Eye (tissue), 1 donor: ENCODE results near the gene LEP.
"Not testable (repeated sequence)": the region's sequence is repeated elsewhere in the genome, so short reads cannot be mapped to it uniquely, and the experiment has no call there.

Experiments
- DNase-seq: peaks from one replicate; pipeline ENCODE4 v3.0.0-alpha.2; 2015

Gene LEP

GRCh38 chr7:128211626-128212025 is 29.5 kb upstream of the LEP start:
- no peak for DNase-seq

- DNase-seq, result no peak
Measured at GRCh38 chr7:128214463-128214862, 26.6 kb upstream of the LEP start.

GRCh38 chr7:128215281-128215680 is 25.8 kb upstream of the LEP start:
- no peak for DNase-seq

GRCh38 chr7:128215739-128216138 is 25.3 kb upstream of the LEP start:
- DNase-seq, result no peak

- DNase-seq, result no peak
Measured at GRCh38 chr7:128217030-128217805, 23.9 kb upstream of the LEP start.

- peak; percentile 35 for DNase-seq
Measured at GRCh38 chr7:128217967-128218652, 23.0 kb upstream of the LEP start.

GRCh38 chr7:128219636-128220035 is 21.4 kb upstream of the LEP start:
- no peak for DNase-seq

- DNase-seq, result no peak
Measured at GRCh38 chr7:128221929-128222403, 19.1 kb upstream of the LEP start.

- no peak for DNase-seq
Measured at GRCh38 chr7:128226132-128226980, 14.7 kb upstream of the LEP start.

GRCh38 chr7:128227271-128227670 is 13.8 kb upstream of the LEP start:
- no peak for DNase-seq

GRCh38 chr7:128231021-128231420 is 10.1 kb upstream of the LEP start:
- DNase-seq, result no peak

- DNase-seq, result no peak
Measured at GRCh38 chr7:128231677-128232076, 9.4 kb upstream of the LEP start.

GRCh38 chr7:128233471-128233870 is 7.6 kb upstream of the LEP start:
- no peak for DNase-seq

- no peak for DNase-seq
Measured at GRCh38 chr7:128234476-128235026, 6.5 kb upstream of the LEP start.

GRCh38 chr7:128235471-128235870 is 5.6 kb upstream of the LEP start:
- DNase-seq, result peak; percentile 55

- no peak for DNase-seq
Measured at GRCh38 chr7:128236924-128237586, 4.0 kb upstream of the LEP start.

- DNase-seq, result not testable (repeated sequence)
Measured at GRCh38 chr7:128239146-128239545, 1.9 kb upstream of the LEP start.

- DNase-seq, result no peak
Measured at GRCh38 chr7:128242661-128243060, 1.6 kb downstream of the LEP start.

GRCh38 chr7:128243273-128243672 is 2.2 kb downstream of the LEP start:
- DNase-seq, result no peak

- DNase-seq, result no peak
Measured at GRCh38 chr7:128244861-128245260, 3.8 kb downstream of the LEP start.

- DNase-seq, result no peak
Measured at GRCh38 chr7:128247108-128247507, 6.0 kb downstream of the LEP start.

GRCh38 chr7:128247640-128248194 is 6.6 kb downstream of the LEP start:
- no peak for DNase-seq
